GM12878 (cell line): ENCODE measurements around the gene EXD1. TPM values are rescaled to one million over a fixed set of nuclear protein-coding genes. Genes with fewer than 3 reads are reported as not detected.

ENCODE experiments used
- ATAC-seq: fragments of 200-7000 bp; cut with Tn5 transposase; 3 replicates; pipeline ENCODE4 v1.9.1; 2020; ENCODE audit warnings: mild to moderate bottlenecking, moderate library complexity
- BruUV-seq: library from RNA; stranded (reverse); fragments of 400-500 nt; replicated peaks from 2 replicates; lab custom pipeline; 2021; lab: Mats Ljungman, UMichigan
- CTCF ChIA-PET: fragments of 300-600 bp; sonication (Branson Sonifier 250); formaldehyde crosslinking; extraction: SDS; loops from one replicate; lab custom pipeline; 2021; ENCODE audit warnings: inconsistent platforms; lab: Yijun Ruan, JAX
- POLR2A ChIA-PET: fragments of 350-600 bp; formaldehyde crosslinking; extraction: SDS; loops from one replicate; lab custom pipeline; 2021; ENCODE audit warnings: inconsistent platforms; lab: Charles Lee
- RAD21 ChIA-PET: fragments of 300-600 bp; sonication (Branson Sonifier 250); formaldehyde crosslinking; loops from one replicate; lab custom pipeline; 2023; ENCODE audit warnings: antibody characterized with exemption; ENCODE audit not compliant: unreplicated experiment; lab: Charles Lee
- SMC1A ChIA-PET: fragments of 300-600 bp; sonication (Branson Sonifier 250); formaldehyde crosslinking; loops from one replicate; lab custom pipeline; 2023; ENCODE audit not compliant: unreplicated experiment, uncharacterized antibody; lab: Charles Lee
- DNase-seq: peaks from one replicate; pipeline ENCODE4 v3.0.0-alpha.2; 2011; ENCODE audit warnings: low read depth, low spot score
- FAIRE-seq: peaks from 3 replicates; lab custom pipeline; 2011; peaks lifted over from hg19 to GRCh38; lab: Jason Lieb, UNC
- H2AFZ ChIP-seq: 2 replicates; pipeline ENCODE4 v1.6.0; 2011; ENCODE audit warnings: low read depth, low read length, control low read depth; ENCODE audit not compliant: control insufficient read depth
- H3K27ac ChIP-seq: 2 replicates; pipeline ENCODE4 v1.5.1; 2011; ENCODE audit warnings: control low read depth; ENCODE audit not compliant: control insufficient read depth, insufficient read depth
- H3K27me3 ChIP-seq, 2 experiments: replicated peaks in 1 of 2; 2 replicates each; pipeline versions ENCODE4 v1.6.0 to v1.6.1; 2011; ENCODE audit warnings: low read length in 1 of 2; ENCODE audit not compliant: control insufficient read depth in 2 of 2, insufficient read depth in 2 of 2
- H3K36me3 ChIP-seq, 2 experiments: 2 replicates each; pipeline ENCODE4 v1.5.1; 2011; ENCODE audit warnings: low read length in 1 of 2; ENCODE audit not compliant: control insufficient read depth in 2 of 2, insufficient read depth in 2 of 2
- H3K4me1 ChIP-seq: 2 replicates; pipeline ENCODE4 v1.6.1; 2011; ENCODE audit warnings: mild to moderate bottlenecking, low read length, moderate library complexity, mixed read lengths; ENCODE audit not compliant: control insufficient read depth, insufficient read depth
- H3K4me2 ChIP-seq: 2 replicates; pipeline ENCODE4 v1.6.0; 2011; ENCODE audit warnings: control low read depth; ENCODE audit not compliant: control insufficient read depth, insufficient read depth
- H3K4me3 ChIP-seq: fragments of 200-600 bp; sonication (generic); 2 replicates; pipeline ENCODE4 v1.5.1; 2016
- H3K79me2 ChIP-seq: 2 replicates; pipeline ENCODE4 v1.6.0; 2011; ENCODE audit warnings: low read length; ENCODE audit not compliant: control insufficient read depth, insufficient read depth
- H3K9ac ChIP-seq: 2 replicates; pipeline ENCODE4 v1.8.0; 2011; ENCODE audit warnings: low read length, control low read depth, mixed read lengths; ENCODE audit not compliant: control insufficient read depth, insufficient read depth
- H3K9me3 ChIP-seq: replicated peaks from 3 replicates; pipeline ENCODE4 v1.5.1; 2011; ENCODE audit warnings: mild to moderate bottlenecking, low read length; ENCODE audit not compliant: control insufficient read depth, insufficient read depth
- H4K20me1 ChIP-seq: 2 replicates; pipeline ENCODE4 v1.6.0; 2011; ENCODE audit not compliant: control insufficient read depth, insufficient read depth
- BRCA1 ChIP-seq: IDR thresholded peaks from 2 replicates; pipeline ENCODE4 v1.6.1; 2011; ENCODE audit warnings: low read depth, low read length, improper control_type of control experiment
- E2F8 ChIP-seq: fragments of 450-650 bp; IDR thresholded peaks from 2 replicates; pipeline ENCODE4 v1.6.1; 2018; ENCODE audit warnings: mild to moderate bottlenecking, low read depth, moderate library complexity; ENCODE audit not compliant: partially characterized antibody
- EP300 ChIP-seq, 2 experiments: fragments of 150-350 bp in 1 of 2; IDR thresholded peaks; 2 replicates each; pipeline ENCODE4 v1.6.1; 2011 to 2012; ENCODE audit warnings: low read depth in 2 of 2, low read length in 2 of 2, borderline replicate concordance in 1 of 2, improper control_type of control experiment in 1 of 2, inconsistent platforms in 1 of 2; ENCODE audit not compliant: control insufficient read depth in 1 of 2
- NR2C1 ChIP-seq: fragments of 450-650 bp; IDR thresholded peaks from 2 replicates; pipeline ENCODE4 v1.6.1; 2017; ENCODE audit warnings: antibody characterized with exemption, mild to moderate bottlenecking, moderate library complexity
- WGBS: methylation state at CpG from one replicate; pipeline ENCODE4 v1.1.6; 2016; ENCODE audit warnings: low lambda C conversion rate; ENCODE audit not compliant: insufficient replicate concordance, insufficient coverage; ENCODE audit errors: missing lambda C conversion rate; 5-methylcytosine and 5-hydroxymethylcytosine counted together
- in situ Hi-C: fragments of 300-500 bp; cut with MboI; formaldehyde crosslinking; loops from 9 replicates; pipeline ENCODE4 v1.14.3; 2018; ENCODE audit warnings: mixed read lengths
- intact Hi-C: fragments of 100-400 bp; cut with micrococcal nuclease; formaldehyde crosslinking; loops from one replicate; pipeline ENCODE4 v1.14.2; 2022; ENCODE audit not compliant: unreplicated experiment
- polyA plus RNA-seq, 11 experiments: library from polyadenylated mRNA; depleted of rRNA in 4 of 11; unstranded in 6 of 11; stranded (reverse) in 5 of 11; fragments of >200 nt; fragmentation: Nextera tagmentation in 4 of 11; fragmentation: Illumina TruSeq in 1 of 11; extraction: Ambion mirVana in 4 of 11; extraction: Trizol in 1 of 11; gene quantifications; 1 replicate in 1 of 11; 2 replicates in 10 of 11; pipeline versions ENCODE4 v1.2.1 to v1.2.3, GENCODE V29; 2011 to 2016; ENCODE audit warnings: inconsistent platforms in 2 of 11, missing spikeins in 2 of 11, low read depth in 1 of 11
- total RNA-seq, 4 experiments: library from RNA; depleted of rRNA in 3 of 4; stranded (reverse); fragments of >200 nt in 3 of 4; fragmentation: Illumina TruSeq in 1 of 4; extraction: Trizol in 1 of 4; gene quantifications; 2 replicates each; pipeline versions ENCODE4 v1.2.1 to v1.2.3, GENCODE V29; 2013 to 2021

EXD1 gene
- total and polyA plus RNA-seq, 10 of the 15 experiments (the other 5 are each of a cell fraction or from before 2014, with no cell fraction given): 0.19 TPM; not detected in 9

GRCh38 chr15:41215708-41216107 is 14.8 kb downstream of the EXD1 start:
- no peaks in the 10 kb centered on the region for H3K9me3 ChIP-seq
- ChIA-PET POLR2A (interaction anchor here (0.5 kb wide), 1 partner anchor 38 kb away, joined by 4 read pairs; no protein-coding TSS in a partner anchor), CTCF (no interaction called here), SMC1A (no interaction called here), RAD21 (no interaction called here)
- BruUV-seq: no TSS peak
- intact Hi-C loops (no loop called here), in situ Hi-C loops (no loop called here)
- no peak overlapping the region for H3K27ac ChIP-seq
- no peak for FAIRE-seq
- H2AFZ ChIP-seq: no peak overlapping the region
- no peaks in the 10 kb centered on the region for H3K36me3 ChIP-seq
- H4K20me1 ChIP-seq: no peaks in the 10 kb centered on the region
- no peak overlapping the region for H3K4me3 ChIP-seq
- WGBS: 83% methylated on average over 2 of the region's 2 CpGs
- H3K79me2 ChIP-seq: no peaks in the 10 kb centered on the region
- peaks cover 0 to 4% of the 10 kb centered on the region in 2 experiments; a peak in 2 of 4 replicates for H3K27me3 ChIP-seq
- TF ChIP-seq NR2C1 (no peak), BRCA1 (no peak), E2F8 (no peak), EP300 (IDR thresholded peaks at IDR 0.05; ENCODE audit: borderline replicate concordance in 1 of 2, control insufficient read depth in 1 of 2, low read depth in 2 of 2, low read length in 2 of 2) (no peak)
- no peak for DNase-seq
- no peak overlapping the region for H3K4me2 ChIP-seq
- no peak for ATAC-seq
- no peaks in the 10 kb centered on the region for H3K4me1 ChIP-seq
- no peak overlapping the region for H3K9ac ChIP-seq
